Panc1 (cell line): ENCODE results near the gene SPATA13. TPM values are rescaled to one million over a fixed set of nuclear protein-coding genes. Genes with fewer than 3 reads are reported as not detected.

Experiments used
- ATAC-seq: fragments of 200-7000 bp; cut with Tn5 transposase; 2 replicates; pipeline ENCODE4 v1.9.1; 2020; ENCODE audit warnings: mild to moderate bottlenecking, moderate library complexity
- BruUV-seq: library from RNA; stranded (reverse); fragments of 400-500 nt; replicated peaks from 2 replicates; lab custom pipeline; 2021; lab: Mats Ljungman, UMichigan
- CTCF ChIA-PET: fragments of 300-600 bp; sonication (Branson Sonifier 250); formaldehyde crosslinking; loops from one replicate; lab custom pipeline; 2022; ENCODE audit warnings: antibody characterized with exemption; lab: Charles Lee
- POLR2A ChIA-PET: fragments of 300-600 bp; sonication (Branson Sonifier 250); formaldehyde crosslinking; loops from one replicate; lab custom pipeline; 2022; ENCODE audit warnings: antibody characterized with exemption; lab: Charles Lee
- DNase-seq: peaks from one replicate; pipeline ENCODE4 v3.0.0-alpha.2; 2010; ENCODE audit warnings: low read depth, low spot score
- H3K27ac ChIP-seq: 2 replicates; pipeline ENCODE4 v1.5.1; 2011; ENCODE audit warnings: mild to moderate bottlenecking, low read length, inconsistent platforms
- H3K27me3 ChIP-seq: fragments of 200-500 bp; sonication (Bioruptor generic); 2 replicates; pipeline ENCODE4 v1.6.0; 2014; ENCODE audit warnings: low read length, inconsistent platforms; ENCODE audit not compliant: control insufficient read depth, insufficient read depth
- H3K36me3 ChIP-seq: fragments of 200-500 bp; sonication (Bioruptor generic); 2 replicates; pipeline ENCODE4 v1.5.1; 2014; ENCODE audit warnings: inconsistent platforms, mild to moderate bottlenecking, low read length, moderate library complexity; ENCODE audit not compliant: control insufficient read depth, insufficient read depth
- H3K4me1 ChIP-seq: 2 replicates; pipeline ENCODE4 v1.5.1; 2011; ENCODE audit warnings: inconsistent platforms, mild to moderate bottlenecking, low read length, moderate library complexity; ENCODE audit not compliant: control insufficient read depth, insufficient read depth
- H3K4me3 ChIP-seq, 2 experiments: 2 replicates each; pipeline ENCODE4 v1.5.1; 2011 to 2012; ENCODE audit warnings: low read depth in 2 of 2, low read length in 2 of 2, mild to moderate bottlenecking in 2 of 2, inconsistent platforms in 1 of 2, moderate library complexity in 1 of 2
- H3K9me3 ChIP-seq: fragments of 200-500 bp; sonication (Bioruptor generic); 2 replicates; pipeline ENCODE4 v1.5.1; 2014; ENCODE audit warnings: low read depth, mild to moderate bottlenecking, inconsistent platforms, low read length, moderate library complexity; ENCODE audit not compliant: control insufficient read depth, insufficient read depth
- POLR2AphosphoS5 ChIP-seq: IDR thresholded peaks from 2 replicates; pipeline ENCODE4 v1.6.1; 2012; ENCODE audit warnings: mild to moderate bottlenecking, low read depth, low read length, moderate library complexity
- SIN3A ChIP-seq: IDR thresholded peaks from 2 replicates; pipeline ENCODE4 v1.6.1; 2012; ENCODE audit warnings: low read depth, mild to moderate bottlenecking, low read length, moderate library complexity, borderline replicate concordance; ENCODE audit not compliant: insufficient read depth
- TCF7L2 ChIP-seq: IDR thresholded peaks from 2 replicates; pipeline ENCODE4 v1.6.1; 2011; ENCODE audit warnings: mild to moderate bottlenecking, low read depth, low read length, inconsistent platforms
- in situ Hi-C: cut with HindIII; loops from 2 replicates; pipeline ENCODE4 v1.10.0; 2016; ENCODE audit warnings: low sequenced_read_pairs, low pct_unique_long_range_greater_than_20kb
- intact Hi-C: fragments of 100-400 bp; cut with micrococcal nuclease; formaldehyde crosslinking; loops from one replicate; pipeline ENCODE4 v1.10.0; 2022; ENCODE audit not compliant: unreplicated experiment
- total RNA-seq: library from RNA; stranded (reverse); gene quantifications from one replicate; pipeline ENCODE4 v1.2.1, GENCODE V29; 2021; ENCODE audit not compliant: unreplicated experiment
- TF ChIP-seq, protein P1 (sequence below), 2 experiments: IDR thresholded peaks; 2 replicates each; pipeline ENCODE4 v1.6.1; 2011 to 2012; ENCODE audit warnings: low read depth in 2 of 2, control low read depth in 1 of 2, low read length in 1 of 2, mild to moderate bottlenecking in 1 of 2, moderate library complexity in 1 of 2; ENCODE audit not compliant: insufficient read depth in 1 of 2
- TF ChIP-seq, protein P2 (sequence below): fragments of 450-650 bp; IDR thresholded peaks from 2 replicates; pipeline ENCODE4 v1.5.1; 2017; ENCODE audit warnings: mild to moderate bottlenecking

Gene SPATA13
- total RNA-seq, 1 experiment from 2014 or later, result 7.9 TPM

DNA sequence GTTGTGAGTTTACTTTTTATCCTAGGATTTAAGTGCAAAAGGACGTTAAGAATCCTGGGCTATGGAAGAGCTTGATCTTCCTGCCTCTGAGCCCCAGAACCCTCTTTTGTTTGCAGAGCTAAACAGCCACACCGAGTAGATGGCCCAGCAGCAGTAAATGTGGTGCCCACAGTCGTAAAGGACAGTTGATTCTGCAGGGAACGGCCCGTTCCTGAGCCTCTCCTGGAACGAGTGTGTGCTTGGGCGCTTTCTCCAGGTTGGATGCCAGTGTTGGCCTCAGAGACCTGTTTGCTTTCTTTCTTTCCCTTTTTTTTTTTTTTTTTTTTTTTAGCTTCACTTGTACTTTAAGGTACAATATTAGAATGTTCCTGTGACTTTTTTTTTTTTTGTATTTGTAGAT, 41.7 kb downstream of the SPATA13 start:
- ChIA-PET CTCF (interaction anchor here (0.6 kb wide), 1 partner anchor 209 kb away, joined by 3 read pairs; no protein-coding TSS in a partner anchor), POLR2A (no interaction called here)
- H3K27me3 ChIP-seq, result no peaks in the 10 kb centered on the region
- BruUV-seq, result no TSS peak
- no peak overlapping the region for H3K27ac ChIP-seq
- H3K4me3 ChIP-seq, result no peak overlapping the region
- ATAC-seq (no peak), DNase-seq (no peak)
- H3K36me3 ChIP-seq, result no peaks in the 10 kb centered on the region
- no peaks in the 10 kb centered on the region for H3K4me1 ChIP-seq
- intact Hi-C loops, result no loop called here
- in situ Hi-C loops, result no loop called here
- H3K9me3 ChIP-seq, result no peaks in the 10 kb centered on the region
- TF ChIP-seq, protein P1, sequence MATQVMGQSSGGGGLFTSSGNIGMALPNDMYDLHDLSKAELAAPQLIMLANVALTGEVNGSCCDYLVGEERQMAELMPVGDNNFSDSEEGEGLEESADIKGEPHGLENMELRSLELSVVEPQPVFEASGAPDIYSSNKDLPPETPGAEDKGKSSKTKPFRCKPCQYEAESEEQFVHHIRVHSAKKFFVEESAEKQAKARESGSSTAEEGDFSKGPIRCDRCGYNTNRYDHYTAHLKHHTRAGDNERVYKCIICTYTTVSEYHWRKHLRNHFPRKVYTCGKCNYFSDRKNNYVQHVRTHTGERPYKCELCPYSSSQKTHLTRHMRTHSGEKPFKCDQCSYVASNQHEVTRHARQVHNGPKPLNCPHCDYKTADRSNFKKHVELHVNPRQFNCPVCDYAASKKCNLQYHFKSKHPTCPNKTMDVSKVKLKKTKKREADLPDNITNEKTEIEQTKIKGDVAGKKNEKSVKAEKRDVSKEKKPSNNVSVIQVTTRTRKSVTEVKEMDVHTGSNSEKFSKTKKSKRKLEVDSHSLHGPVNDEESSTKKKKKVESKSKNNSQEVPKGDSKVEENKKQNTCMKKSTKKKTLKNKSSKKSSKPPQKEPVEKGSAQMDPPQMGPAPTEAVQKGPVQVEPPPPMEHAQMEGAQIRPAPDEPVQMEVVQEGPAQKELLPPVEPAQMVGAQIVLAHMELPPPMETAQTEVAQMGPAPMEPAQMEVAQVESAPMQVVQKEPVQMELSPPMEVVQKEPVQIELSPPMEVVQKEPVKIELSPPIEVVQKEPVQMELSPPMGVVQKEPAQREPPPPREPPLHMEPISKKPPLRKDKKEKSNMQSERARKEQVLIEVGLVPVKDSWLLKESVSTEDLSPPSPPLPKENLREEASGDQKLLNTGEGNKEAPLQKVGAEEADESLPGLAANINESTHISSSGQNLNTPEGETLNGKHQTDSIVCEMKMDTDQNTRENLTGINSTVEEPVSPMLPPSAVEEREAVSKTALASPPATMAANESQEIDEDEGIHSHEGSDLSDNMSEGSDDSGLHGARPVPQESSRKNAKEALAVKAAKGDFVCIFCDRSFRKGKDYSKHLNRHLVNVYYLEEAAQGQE (IDR thresholded peaks at IDR 0.05; ENCODE audit: insufficient read depth in 1 of 2, low read depth in 2 of 2, low read length in 1 of 2), result no peak
- TF ChIP-seq, protein P2, sequence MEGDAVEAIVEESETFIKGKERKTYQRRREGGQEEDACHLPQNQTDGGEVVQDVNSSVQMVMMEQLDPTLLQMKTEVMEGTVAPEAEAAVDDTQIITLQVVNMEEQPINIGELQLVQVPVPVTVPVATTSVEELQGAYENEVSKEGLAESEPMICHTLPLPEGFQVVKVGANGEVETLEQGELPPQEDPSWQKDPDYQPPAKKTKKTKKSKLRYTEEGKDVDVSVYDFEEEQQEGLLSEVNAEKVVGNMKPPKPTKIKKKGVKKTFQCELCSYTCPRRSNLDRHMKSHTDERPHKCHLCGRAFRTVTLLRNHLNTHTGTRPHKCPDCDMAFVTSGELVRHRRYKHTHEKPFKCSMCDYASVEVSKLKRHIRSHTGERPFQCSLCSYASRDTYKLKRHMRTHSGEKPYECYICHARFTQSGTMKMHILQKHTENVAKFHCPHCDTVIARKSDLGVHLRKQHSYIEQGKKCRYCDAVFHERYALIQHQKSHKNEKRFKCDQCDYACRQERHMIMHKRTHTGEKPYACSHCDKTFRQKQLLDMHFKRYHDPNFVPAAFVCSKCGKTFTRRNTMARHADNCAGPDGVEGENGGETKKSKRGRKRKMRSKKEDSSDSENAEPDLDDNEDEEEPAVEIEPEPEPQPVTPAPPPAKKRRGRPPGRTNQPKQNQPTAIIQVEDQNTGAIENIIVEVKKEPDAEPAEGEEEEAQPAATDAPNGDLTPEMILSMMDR, result no peak
- TF ChIP-seq SIN3A (no peak), TCF7L2 (no peak), POLR2AphosphoS5 (no peak)

DNA sequence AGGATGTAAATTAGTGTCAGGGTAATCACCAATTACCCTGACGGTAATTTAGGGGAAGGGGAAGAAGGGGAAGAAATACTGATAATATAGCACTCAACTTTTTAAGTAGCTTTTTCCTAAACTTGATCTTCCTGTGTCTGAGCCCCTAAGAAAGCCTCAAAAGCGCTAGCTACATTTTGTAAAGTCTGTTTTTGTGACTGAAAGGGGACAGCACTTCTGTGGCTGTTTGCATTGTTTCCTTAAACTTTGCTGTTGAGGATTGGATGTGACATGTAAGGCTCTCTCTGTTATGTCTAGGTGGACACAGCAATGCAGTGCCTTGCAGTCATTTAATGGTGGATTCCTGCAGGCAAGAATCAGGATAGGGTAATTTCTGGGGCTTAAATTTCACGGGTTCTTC, 42.8 kb downstream of the SPATA13 start:
- in situ Hi-C loops, result no loop called here
- ChIA-PET POLR2A (no interaction called here), CTCF (no interaction called here)
- intact Hi-C loops, result no loop called here
- Histone ChIP-seq H3K9me3 (no peaks in the 10 kb centered on the region), H3K4me3 (no peak overlapping the region), H3K36me3 (no peaks in the 10 kb centered on the region), H3K27me3 (no peaks in the 10 kb centered on the region), H3K27ac (no peak overlapping the region), H3K4me1 (no peaks in the 10 kb centered on the region)
- DNase-seq (no peak), ATAC-seq (no peak)
- TF ChIP-seq, protein P2, result no peak
- TF ChIP-seq SIN3A, result no peak
- TF ChIP-seq POLR2AphosphoS5, result no peak
- no peak for TF ChIP-seq TCF7L2
- TF ChIP-seq, protein P1 (IDR thresholded peaks at IDR 0.05; ENCODE audit: insufficient read depth in 1 of 2, low read depth in 2 of 2, low read length in 1 of 2), result no peak
- no TSS peak for BruUV-seq
